Loucy (cell line): ENCODE results near the gene SECTM1.

ENCODE experiments used
- H2AFZ ChIP-seq: fragments of 200-600 bp; sonication (generic); 2 replicates; pipeline ENCODE4 v1.6.0; 2016; ENCODE audit warnings: antibody characterized with exemption, mild to moderate bottlenecking, low read length, moderate library complexity
- H3F3A ChIP-seq: fragments of 200-600 bp; 2 replicates; pipeline ENCODE4 v1.6.0; 2016; ENCODE audit warnings: antibody characterized with exemption, low read depth, mild to moderate bottlenecking
- H3K27me3 ChIP-seq: fragments of 200-600 bp; sonication (generic); 2 replicates; pipeline ENCODE4 v1.6.1; 2014; ENCODE audit warnings: low read length, mild to moderate bottlenecking; ENCODE audit not compliant: insufficient read depth, poor library complexity, severe bottlenecking
- H3K36me3 ChIP-seq: fragments of 200-600 bp; sonication (generic); 2 replicates; pipeline ENCODE4 v1.6.1; 2016; ENCODE audit warnings: low read length; ENCODE audit not compliant: insufficient read depth
- H3K4me1 ChIP-seq: fragments of 200-600 bp; sonication (generic); 2 replicates; pipeline ENCODE4 v1.5.1; 2014; ENCODE audit warnings: low read length, mild to moderate bottlenecking; ENCODE audit not compliant: insufficient read depth, poor library complexity, severe bottlenecking
- H3K4me2 ChIP-seq: fragments of 200-600 bp; sonication (generic); 2 replicates; pipeline ENCODE4 v1.6.0; 2014; ENCODE audit warnings: antibody characterized with exemption, low read length, low read depth, mild to moderate bottlenecking; ENCODE audit not compliant: poor library complexity, severe bottlenecking
- H3K4me3 ChIP-seq: fragments of 200-600 bp; sonication (generic); 2 replicates; pipeline ENCODE4 v1.5.1; 2014; ENCODE audit warnings: low read length, mild to moderate bottlenecking, mixed read lengths; ENCODE audit not compliant: poor library complexity, severe bottlenecking
- H3K79me2 ChIP-seq: fragments of 200-600 bp; sonication (generic); 2 replicates; pipeline ENCODE4 v1.6.1; 2014; ENCODE audit warnings: low read length; ENCODE audit not compliant: insufficient read depth
- H3K9ac ChIP-seq: fragments of 200-600 bp; sonication (generic); 2 replicates; pipeline ENCODE4 v1.6.0; 2014; ENCODE audit warnings: mild to moderate bottlenecking, low read depth, low read length, moderate library complexity; ENCODE audit not compliant: poor library complexity, severe bottlenecking
- H3K9me2 ChIP-seq: fragments of 200-600 bp; sonication (generic); replicated peaks from 2 replicates; pipeline ENCODE4 v1.6.1; 2016; ENCODE audit warnings: low read depth, low read length, mixed read lengths
- H3K9me3 ChIP-seq: fragments of 200-600 bp; sonication (generic); 2 replicates; pipeline ENCODE4 v1.6.1; 2014; ENCODE audit warnings: mild to moderate bottlenecking, antibody characterized with exemption, low read length, low read depth; ENCODE audit not compliant: insufficient read depth
- H4K20me1 ChIP-seq: fragments of 200-600 bp; sonication (generic); 2 replicates; pipeline ENCODE4 v1.6.0; 2014; ENCODE audit warnings: antibody characterized with exemption, low read length, mild to moderate bottlenecking; ENCODE audit not compliant: insufficient read depth, poor library complexity, severe bottlenecking
- EZH2phosphoT487 ChIP-seq: fragments of 200-600 bp; IDR thresholded peaks from 2 replicates; pipeline ENCODE4 v1.6.1; 2018; ENCODE audit warnings: antibody characterized with exemption, mild to moderate bottlenecking, moderate library complexity, borderline replicate concordance
- TF ChIP-seq, protein P1 (sequence below): fragments of 200-600 bp; sonication (generic); conservative IDR thresholded peaks from 2 replicates; pipeline ENCODE4 v1.5.1; 2014; ENCODE audit warnings: mild to moderate bottlenecking, antibody characterized with exemption, low read length

SECTM1 gene

DNA sequence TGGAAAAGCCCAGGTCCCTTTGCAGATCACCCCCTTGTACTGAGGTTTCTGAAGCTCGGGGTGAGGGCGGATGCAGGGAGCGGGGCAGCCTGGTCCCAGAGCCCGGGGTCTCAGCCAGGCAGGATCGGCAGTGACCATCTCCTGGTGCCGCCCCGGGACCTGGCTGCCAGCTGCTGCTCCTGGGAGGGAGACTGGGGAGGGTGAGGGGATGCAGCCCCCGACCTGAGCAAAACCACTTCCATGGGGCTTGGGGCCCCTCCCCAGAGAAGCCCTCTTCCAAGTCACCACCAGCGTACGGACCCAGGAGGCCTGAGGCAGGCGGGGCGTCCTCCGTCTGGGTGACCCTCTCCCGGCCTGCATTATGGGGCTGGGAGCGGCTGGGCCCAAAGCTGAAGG lies 31.0 kb downstream of the SECTM1 start:
- H3K79me2 ChIP-seq: peaks cover 26% of the 10 kb centered on the region
- H3F3A ChIP-seq: peaks cover 19% of the 10 kb centered on the region
- no peaks in the 10 kb centered on the region for H3K9me2 ChIP-seq
- H3K4me1 ChIP-seq: peaks cover 87% of the 10 kb centered on the region
- no peaks in the 10 kb centered on the region for H4K20me1 ChIP-seq
- peak overlapping the region; percentile 87 for H3K4me2 ChIP-seq
- TF ChIP-seq EZH2phosphoT487: no peak
- TF ChIP-seq, protein P1, sequence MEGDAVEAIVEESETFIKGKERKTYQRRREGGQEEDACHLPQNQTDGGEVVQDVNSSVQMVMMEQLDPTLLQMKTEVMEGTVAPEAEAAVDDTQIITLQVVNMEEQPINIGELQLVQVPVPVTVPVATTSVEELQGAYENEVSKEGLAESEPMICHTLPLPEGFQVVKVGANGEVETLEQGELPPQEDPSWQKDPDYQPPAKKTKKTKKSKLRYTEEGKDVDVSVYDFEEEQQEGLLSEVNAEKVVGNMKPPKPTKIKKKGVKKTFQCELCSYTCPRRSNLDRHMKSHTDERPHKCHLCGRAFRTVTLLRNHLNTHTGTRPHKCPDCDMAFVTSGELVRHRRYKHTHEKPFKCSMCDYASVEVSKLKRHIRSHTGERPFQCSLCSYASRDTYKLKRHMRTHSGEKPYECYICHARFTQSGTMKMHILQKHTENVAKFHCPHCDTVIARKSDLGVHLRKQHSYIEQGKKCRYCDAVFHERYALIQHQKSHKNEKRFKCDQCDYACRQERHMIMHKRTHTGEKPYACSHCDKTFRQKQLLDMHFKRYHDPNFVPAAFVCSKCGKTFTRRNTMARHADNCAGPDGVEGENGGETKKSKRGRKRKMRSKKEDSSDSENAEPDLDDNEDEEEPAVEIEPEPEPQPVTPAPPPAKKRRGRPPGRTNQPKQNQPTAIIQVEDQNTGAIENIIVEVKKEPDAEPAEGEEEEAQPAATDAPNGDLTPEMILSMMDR: no peak
- H3K4me3 ChIP-seq: peak overlapping the region; percentile 78
- no peaks in the 10 kb centered on the region for H3K27me3 ChIP-seq
- no peaks in the 10 kb centered on the region for H3K9me3 ChIP-seq
- H3K36me3 ChIP-seq: no peaks in the 10 kb centered on the region
- H2AFZ ChIP-seq: no peak overlapping the region
- peak overlapping the region; percentile 98 for H3K9ac ChIP-seq

DNA sequence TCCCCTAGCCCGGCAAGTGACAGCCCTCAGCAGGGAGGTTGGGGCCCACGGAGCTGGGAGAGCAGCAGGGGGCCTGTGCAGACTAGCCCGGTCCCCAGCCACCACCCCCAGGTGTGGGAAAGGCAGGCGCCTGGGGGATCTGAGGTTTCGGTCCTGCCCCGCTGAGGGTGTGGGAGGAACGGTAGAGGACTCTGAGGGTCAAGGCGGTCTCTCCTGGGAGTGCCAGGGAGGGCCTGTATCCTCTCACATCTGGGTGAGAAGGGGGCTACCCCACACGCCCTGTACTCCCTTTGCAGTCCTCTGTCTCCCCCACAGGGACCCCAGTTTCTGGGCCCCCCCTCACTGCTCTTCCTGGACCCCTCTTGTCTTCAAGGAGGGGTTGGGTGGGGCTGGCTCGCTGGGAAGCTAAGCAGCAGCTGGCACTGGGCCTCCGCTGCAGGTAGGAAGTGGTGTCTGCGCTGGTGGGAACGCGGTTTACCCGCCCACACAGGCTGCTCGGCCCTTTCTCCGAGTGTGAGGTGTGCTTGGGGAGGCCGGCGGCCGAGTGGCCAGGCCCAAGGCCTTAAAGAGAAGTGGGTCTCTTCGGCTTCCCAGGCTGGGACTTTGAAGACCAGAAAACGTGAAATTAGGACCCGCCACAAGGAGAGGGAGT lies 31.5 kb downstream of the SECTM1 start:
- TF ChIP-seq, protein P1: no peak
- TF ChIP-seq EZH2phosphoT487: no peak
- Histone ChIP-seq H3K9me3 (no peaks in the 10 kb centered on the region), H2AFZ (no peak overlapping the region), H3K4me1 (peaks cover 92% of the 10 kb centered on the region), H3K36me3 (no peaks in the 10 kb centered on the region), H3K79me2 (peaks cover 26% of the 10 kb centered on the region), H3K27me3 (no peaks in the 10 kb centered on the region), H3K4me2 (peak overlapping the region; percentile 87), H3F3A (peaks cover 22% of the 10 kb centered on the region), H4K20me1 (no peaks in the 10 kb centered on the region), H3K9me2 (no peaks in the 10 kb centered on the region), H3K4me3 (peak overlapping the region; percentile 78), H3K9ac (peak overlapping the region; percentile 98)

GRCh38 chr17:82301300-82301915 lies 32.2 kb downstream of the SECTM1 start:
- Histone ChIP-seq H3K36me3 (no peaks in the 10 kb centered on the region), H3K79me2 (peaks cover 26% of the 10 kb centered on the region), H3K4me3 (peak overlapping the region; percentile 78), H3K9me3 (no peaks in the 10 kb centered on the region), H3K27me3 (no peaks in the 10 kb centered on the region), H3K9ac (peak overlapping the region; percentile 98), H3K4me1 (peaks cover 92% of the 10 kb centered on the region), H3K9me2 (no peaks in the 10 kb centered on the region), H4K20me1 (no peaks in the 10 kb centered on the region), H2AFZ (no peak overlapping the region), H3K4me2 (peak overlapping the region; percentile 87), H3F3A (peaks cover 16% of the 10 kb centered on the region)
- no peak for TF ChIP-seq EZH2phosphoT487
- TF ChIP-seq, protein P1: no peak
